22Rv1 (cell line): Measurements from ENCODE around the gene ACLY.

Experiments
- H3K27ac ChIP-seq: fragments of 450-650 bp; 2 replicates; pipeline ENCODE4 v1.5.1; 2017
- ZFX ChIP-seq: fragments of 450-650 bp; IDR thresholded peaks from 2 replicates; pipeline ENCODE4 v1.6.1; 2017; ENCODE audit warnings: antibody characterized with exemption, borderline replicate concordance
- TF ChIP-seq, protein P1 (sequence below): fragments of 450-650 bp; IDR thresholded peaks from 2 replicates; pipeline ENCODE4 v1.5.1; 2017; ENCODE audit warnings: mild to moderate bottlenecking

Gene ACLY

DNA sequence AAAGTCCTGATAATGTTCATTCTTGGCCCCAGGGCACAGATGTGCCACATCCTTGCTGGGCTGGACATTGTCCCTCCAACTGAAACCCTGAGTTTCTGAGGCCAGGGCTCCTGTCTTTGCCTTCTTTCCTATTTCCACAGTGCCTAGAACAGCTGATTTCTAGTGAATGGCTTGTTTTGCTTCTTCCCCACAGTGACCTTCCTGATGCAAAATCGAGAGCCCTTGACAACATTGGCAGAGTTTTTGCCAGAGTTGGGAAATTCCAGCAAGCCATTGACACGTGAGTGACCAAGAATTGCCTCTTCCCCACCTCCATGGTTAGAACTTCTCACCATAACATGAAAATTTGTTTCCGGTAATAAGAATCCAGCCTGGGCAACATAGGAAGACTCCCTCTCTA, 26.2 kb upstream of the ACLY start:
- TF ChIP-seq ZFX: no peak
- TF ChIP-seq, protein P1, sequence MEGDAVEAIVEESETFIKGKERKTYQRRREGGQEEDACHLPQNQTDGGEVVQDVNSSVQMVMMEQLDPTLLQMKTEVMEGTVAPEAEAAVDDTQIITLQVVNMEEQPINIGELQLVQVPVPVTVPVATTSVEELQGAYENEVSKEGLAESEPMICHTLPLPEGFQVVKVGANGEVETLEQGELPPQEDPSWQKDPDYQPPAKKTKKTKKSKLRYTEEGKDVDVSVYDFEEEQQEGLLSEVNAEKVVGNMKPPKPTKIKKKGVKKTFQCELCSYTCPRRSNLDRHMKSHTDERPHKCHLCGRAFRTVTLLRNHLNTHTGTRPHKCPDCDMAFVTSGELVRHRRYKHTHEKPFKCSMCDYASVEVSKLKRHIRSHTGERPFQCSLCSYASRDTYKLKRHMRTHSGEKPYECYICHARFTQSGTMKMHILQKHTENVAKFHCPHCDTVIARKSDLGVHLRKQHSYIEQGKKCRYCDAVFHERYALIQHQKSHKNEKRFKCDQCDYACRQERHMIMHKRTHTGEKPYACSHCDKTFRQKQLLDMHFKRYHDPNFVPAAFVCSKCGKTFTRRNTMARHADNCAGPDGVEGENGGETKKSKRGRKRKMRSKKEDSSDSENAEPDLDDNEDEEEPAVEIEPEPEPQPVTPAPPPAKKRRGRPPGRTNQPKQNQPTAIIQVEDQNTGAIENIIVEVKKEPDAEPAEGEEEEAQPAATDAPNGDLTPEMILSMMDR: no peak

DNA sequence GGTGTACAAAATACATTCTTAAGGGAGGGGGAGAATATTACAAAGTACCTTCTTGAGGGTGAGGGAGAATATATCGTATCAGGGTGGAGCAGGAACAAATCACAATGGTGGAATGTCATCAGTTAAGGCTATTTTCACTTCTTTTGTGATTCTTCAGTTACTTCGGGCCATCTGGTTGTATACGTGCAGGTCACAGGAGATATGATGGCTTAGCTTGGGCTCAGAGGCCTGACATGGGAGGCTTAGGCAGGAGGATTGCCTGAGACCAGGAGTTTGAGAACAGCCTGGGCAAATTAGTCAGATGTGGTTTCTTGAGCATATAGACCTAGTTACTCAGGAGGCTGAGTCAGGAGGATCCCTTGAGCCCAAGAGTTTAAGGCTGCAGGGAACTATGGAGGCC, 24.7 kb upstream of the ACLY start:
- TF ChIP-seq, protein P1: no peak
- no peak for TF ChIP-seq ZFX
- no peak overlapping the region for H3K27ac ChIP-seq

More for the DNA sequence above, 26.2 kb upstream of the ACLY start:
- H3K27ac ChIP-seq: no peak overlapping the region

DNA sequence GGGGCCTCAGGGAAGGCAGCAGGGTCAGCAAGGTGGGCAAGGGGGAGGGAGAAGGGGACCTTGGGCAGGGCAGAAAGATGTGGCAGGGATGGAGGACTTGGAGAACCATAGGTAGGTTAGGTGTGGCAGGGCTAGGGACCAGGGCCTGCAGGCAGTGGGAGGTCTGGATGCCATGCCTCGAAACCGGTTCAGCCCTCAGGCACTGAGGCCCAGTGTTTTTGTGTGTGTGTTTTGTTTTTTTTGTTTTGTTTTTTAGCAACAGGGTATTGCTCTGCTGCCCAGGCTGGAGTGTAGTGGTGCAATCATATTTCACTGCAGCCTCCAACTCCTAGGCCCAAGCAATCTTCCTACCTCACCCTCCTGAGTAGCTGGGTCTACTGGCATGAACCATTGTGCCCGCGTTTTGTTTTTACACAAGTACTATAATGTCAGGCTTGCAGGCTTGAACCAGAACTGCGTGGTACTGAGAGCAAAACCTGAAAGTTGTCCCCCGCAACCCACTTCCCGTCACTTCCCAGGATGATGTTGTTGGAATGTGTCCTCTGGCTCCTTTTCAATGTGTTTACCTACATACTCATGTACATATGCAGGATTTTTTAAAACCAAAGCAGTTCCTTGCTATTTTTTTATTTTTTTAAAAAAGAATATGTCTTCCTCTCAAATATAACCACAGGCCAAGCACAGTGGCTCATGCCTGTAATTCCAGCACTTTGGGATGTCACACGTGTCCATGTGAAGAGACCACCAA, 24.0 kb upstream of the ACLY start:
- H3K27ac ChIP-seq: no peak overlapping the region
- TF ChIP-seq, protein P1: no peak
- no peak for TF ChIP-seq ZFX

DNA sequence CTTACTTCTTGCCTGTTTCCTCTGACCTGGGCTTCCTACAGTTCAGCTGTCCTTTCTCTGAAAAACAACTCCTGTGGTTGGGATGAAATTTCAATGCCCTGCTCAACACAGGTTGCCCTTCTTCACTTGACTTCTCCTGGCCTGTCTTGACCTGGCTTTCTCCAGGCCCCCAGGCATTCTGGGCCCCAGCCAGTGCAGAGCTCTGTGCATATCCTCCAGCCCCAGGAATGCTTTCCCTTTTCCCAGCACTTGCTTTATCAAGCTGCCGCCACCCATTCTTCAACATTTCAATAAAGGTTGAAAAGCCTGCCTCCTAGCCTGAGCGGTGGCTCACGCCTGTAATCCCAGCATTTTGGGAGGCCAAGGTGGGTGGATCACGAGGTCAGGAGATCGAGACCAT, 22.4 kb upstream of the ACLY start:
- no peak overlapping the region for H3K27ac ChIP-seq
- TF ChIP-seq, protein P1: no peak
- no peak for TF ChIP-seq ZFX

DNA sequence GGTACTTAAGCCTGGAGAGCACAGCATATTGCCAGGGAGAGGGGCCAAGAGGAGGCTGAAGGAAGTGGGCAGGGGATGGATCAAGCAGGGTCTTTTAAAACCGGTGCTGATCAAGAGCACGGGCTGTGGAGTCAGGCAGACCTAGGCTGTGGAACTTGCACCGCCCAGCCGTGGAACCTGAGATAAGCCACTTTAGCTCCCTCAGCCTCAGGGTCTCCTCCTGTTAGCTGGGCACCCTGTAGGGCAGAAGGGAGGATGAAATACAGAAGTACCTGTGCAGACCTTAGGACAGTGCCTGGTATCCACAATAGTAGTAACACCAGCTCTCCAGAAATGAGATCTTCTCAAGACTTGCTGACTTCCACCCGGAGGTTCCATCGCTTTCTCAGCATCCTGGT, 20.9 kb upstream of the ACLY start:
- H3K27ac ChIP-seq: no peak overlapping the region
- TF ChIP-seq, protein P1: no peak
- TF ChIP-seq ZFX: no peak

DNA sequence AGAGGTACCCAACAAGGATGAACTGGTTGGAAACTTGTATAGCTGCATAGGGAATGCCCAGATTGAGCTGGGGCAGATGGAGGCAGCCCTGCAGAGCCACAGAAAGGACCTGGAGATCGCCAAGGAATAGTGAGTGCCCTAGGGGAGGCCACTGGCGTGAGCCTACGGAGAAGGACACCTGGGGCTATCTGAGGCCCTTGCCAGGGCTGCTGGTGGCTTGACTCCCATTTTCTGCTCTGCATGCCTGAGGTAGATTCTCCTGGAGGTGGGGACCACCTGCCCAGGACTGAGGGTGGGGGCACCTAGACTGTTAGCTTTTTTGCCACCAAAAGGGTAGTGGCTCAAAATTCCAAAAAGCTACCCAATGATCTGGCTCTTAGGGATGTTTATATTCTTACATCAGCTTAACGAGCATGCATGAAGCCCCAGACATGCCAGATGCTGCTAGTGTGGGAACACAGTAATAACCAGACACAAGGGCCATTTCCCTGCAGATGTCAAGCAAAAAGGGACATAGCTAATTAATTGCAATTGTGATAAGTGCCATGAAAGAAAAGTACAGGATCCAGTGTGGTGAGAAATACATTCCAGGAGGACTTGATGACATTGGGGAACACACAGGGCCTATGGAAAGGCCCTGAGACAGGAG, 20.4 kb upstream of the ACLY start:
- no peak overlapping the region for H3K27ac ChIP-seq
- no peak for TF ChIP-seq ZFX
- TF ChIP-seq, protein P1: no peak
